Measurements from ENCODE around the gene COA7. TPM values are rescaled to one million over a fixed set of nuclear protein-coding genes. Genes with fewer than 3 reads are reported as not detected.
"Not testable (repeated sequence)": the region's sequence is repeated elsewhere in the genome, so short reads cannot be mapped to it uniquely, and the experiment has no call there.

Gene COA7
- total RNA-seq, 1 donor from 2014 or later: 16.5 TPM

DNA sequence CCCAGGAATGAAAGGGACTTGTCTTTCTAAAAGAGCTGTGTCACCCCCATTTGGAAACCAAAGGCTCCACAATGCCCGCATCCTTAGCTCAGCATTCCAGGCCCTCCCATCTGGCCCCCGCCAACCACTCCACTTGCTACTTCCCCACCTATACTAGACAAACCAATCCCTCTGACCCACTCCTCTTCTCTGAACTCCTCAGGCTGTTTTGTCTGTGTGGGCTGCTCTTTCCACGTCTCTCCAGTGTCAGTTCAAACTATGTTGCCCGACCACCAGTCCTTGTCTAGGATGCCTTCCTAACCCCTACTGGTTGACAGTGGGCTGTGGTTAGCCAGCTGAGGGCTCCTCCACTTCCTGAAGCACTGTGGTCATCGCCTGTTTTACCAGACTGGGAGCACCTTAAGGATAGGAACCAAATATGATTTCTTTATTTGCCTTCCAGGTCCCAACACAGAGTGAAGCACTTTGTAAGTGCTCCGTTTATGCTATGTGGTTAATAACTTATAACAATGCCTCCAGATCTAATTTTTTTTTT, 8.1 kb upstream of the COA7 start:
- DNase-seq (ENCODE audit: low read depth, low spot score): no peak

DNA sequence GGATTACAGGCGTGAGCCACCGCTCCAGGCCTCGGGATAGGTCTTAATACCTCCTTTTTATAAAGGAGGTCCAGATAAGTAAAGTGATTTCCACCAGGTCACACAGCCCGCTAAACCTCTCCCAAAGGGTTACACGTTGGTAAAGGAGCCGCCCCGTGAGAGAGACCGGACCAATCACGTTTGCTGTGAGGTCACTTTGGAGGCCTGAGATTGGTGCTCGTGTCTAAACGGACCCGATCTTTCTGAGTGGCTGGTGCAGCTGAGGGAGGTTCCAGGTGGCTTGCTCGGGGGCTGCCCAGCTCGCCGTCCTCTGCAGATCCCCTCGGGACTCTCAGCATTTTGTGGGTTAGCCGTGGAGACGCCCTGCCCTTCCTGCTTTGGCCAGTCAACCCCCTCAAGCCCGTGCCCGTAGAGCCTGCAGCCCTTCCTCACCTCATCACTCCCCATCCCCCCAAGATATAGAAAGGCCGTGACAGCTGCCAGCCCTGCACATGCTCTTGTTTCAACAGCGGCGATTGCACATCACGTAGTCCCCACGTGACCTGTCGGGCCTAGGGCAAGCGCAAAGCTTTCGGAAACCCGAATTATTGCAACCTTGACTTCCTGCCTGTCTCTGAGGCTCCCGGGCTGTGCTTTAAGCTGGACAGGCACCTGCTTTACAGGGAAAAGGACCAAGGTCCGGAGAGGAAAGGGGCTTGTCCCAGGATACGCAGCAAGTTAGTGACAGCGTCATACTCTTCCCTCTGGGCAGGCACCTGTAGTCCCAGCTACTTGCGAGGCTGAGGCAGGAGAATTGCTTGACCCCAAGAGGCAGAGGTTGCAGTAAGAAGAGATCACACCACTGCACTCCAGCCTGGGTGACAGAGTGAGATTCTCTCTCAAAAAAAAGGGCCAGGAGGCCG, 5.0 kb upstream of the COA7 start:
- DNase-seq (ENCODE audit: low read depth, low spot score): peak; percentile 66

DNA sequence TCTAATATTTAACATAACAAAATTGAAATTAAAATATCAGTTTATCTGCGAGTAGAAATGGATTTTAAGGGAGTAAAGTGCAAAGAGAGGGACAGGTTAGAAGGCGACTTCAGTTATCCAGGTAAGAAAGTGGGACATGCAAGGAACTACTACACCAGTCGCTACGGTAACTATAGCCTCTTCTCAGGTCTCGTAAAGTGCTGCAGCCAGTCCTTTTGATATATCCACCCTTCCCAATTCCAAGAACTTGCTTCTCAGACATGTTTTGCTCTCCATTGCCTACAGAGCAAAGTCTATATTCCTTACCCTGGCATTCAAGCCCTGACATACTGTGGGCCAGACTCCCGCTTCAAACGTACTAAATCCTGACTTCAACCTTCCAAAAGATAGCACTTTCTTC, 2.5 kb downstream of the COA7 start:
- DNase-seq (ENCODE audit: low read depth, low spot score): no peak

DNA sequence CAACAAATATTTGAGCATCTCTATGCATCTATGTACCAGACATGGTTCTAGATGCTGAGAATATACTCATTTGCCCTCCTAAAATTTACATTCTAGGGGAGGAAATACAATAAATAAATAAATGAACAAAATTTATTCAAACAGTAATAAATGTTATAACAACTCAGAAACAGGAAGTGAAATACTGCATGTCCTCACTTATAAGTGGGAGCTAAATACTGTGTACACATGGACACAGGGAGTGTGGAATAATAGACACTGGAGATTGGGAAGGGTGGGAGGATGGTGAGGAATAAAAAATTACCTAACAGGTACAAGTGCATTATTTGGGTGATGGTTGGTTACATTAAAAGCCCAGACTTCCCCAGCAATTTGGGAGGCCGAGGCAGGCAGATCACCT, 4.3 kb downstream of the COA7 start:
- no peak for DNase-seq (ENCODE audit: low read depth, low spot score)

DNA sequence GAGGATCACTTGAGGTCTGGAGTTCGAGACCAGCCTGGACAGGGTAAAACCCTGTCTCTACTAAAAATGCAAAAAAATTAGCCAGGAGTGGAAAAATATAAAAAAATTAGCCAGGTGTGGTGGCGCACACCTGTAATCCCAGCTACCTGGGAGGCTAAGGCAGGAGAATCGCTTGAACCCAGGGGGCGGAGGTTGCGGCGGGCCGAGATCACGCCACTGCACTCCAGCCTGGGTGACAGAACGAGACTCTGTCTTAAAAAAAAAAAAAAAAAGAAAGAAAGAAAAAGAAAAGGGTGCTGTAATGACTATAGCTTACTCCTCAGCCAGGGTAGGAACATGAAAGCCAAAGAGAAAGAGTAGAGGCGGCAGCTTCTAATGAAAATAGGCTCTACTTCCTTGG, 4.8 kb downstream of the COA7 start:
- DNase-seq (ENCODE audit: low read depth, low spot score): not testable (repeated sequence)

DNA sequence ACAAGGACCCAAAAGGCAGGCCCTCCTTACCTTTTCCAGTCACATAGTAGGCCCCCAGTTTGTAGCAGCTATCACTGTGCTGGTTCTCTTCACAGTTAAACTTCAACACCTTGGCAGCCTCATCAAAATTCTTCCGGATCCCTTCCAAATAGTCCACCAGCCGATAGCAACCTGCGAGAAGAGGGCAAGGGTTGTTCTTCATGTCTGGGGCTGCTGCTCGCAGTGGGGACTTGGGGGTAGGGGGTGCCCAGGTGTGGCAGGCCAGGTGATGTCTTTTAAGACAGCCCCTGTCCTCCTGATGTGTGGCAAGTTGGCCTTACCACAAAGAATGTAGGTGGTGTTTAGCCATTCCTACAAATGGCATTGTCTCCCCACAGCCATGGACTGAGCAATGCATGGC, 5.5 kb downstream of the COA7 start:
- no peak for DNase-seq (ENCODE audit: low read depth, low spot score)

DNA sequence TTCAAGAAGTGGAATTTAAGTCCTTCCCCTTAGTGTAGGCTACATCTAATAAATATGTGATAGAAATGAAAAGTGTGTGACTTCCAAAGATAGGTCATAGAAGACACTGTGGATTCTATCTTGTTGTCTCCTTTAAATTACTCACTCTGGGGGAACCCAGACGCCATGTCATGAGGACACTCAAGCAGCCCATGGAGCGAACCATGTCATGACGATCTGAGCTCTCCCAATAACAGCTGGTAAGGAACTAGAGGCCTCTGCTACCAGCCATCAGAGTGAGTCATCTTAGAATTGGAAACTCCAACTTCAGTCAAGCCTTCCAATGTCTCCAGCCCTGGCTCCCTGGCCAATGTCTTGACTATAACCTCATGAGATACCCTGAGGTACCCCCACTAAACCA, 6.3 kb downstream of the COA7 start:
- no peak for DNase-seq (ENCODE audit: low read depth, low spot score)

DNA sequence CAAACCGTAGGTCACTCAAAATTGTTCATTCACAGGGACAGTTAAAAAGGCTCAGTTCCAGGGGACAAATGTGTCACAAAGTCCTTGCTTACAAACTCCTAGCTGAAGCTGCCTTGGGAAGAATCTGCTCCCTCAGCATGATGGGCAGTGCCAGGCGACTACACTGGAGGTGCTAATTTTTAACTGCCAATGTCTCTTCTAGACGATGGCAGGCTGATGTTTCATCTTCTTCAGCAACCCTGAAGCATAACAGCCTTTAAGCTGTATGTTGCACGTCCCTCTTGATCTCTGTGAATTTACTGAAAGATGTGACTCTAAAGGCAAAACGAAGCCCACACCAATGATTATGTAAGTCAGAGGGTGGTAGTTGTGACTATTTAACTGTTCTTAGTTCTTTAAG, 11.3 kb downstream of the COA7 start:
- no peak for DNase-seq (ENCODE audit: low read depth, low spot score)

DNA sequence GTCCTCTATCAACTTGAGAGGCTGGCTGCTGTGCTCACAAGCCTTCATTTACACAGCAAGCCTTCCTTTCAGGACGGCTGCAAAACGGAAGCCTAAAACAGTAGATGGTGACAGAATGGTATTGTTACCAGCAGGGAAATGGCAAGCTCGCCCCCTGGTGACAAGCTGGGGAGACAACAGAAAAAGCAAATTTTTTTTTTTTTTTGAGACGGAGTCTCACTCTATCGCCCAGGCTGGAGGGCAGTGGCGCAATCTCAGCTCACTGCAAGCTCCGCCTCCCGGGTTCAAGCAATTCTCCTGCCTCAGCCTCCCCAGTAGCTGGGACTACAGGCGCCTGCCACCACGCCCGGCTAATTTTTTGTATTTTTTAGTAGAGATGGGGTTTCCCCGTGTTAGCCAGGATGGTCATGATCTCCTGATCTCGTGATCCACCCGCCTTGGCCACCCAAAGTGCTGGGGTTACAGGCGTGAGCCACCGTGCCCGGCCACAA, 11.8 kb downstream of the COA7 start:
- not testable (repeated sequence) for DNase-seq (ENCODE audit: low read depth, low spot score)

DNA sequence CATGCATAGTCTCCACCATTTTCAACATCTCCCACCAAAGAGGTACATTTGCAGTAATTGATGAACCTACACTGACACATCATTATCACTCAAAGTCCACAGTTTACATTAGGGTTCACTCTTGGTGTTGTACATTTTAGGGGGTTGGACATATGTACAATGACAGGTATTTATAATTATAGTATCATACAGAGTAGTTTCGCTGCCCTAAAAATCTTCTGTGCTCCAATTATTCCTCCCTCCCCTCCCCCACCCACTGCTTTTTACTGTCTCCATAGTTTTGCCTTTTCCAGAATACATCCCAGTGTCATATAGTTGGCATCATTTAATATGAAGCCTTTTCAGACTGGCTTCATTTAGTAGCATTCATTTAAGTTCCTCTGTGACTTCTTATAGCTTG, 13.6 kb downstream of the COA7 start:
- no peak for DNase-seq (ENCODE audit: low read depth, low spot score)

DNA sequence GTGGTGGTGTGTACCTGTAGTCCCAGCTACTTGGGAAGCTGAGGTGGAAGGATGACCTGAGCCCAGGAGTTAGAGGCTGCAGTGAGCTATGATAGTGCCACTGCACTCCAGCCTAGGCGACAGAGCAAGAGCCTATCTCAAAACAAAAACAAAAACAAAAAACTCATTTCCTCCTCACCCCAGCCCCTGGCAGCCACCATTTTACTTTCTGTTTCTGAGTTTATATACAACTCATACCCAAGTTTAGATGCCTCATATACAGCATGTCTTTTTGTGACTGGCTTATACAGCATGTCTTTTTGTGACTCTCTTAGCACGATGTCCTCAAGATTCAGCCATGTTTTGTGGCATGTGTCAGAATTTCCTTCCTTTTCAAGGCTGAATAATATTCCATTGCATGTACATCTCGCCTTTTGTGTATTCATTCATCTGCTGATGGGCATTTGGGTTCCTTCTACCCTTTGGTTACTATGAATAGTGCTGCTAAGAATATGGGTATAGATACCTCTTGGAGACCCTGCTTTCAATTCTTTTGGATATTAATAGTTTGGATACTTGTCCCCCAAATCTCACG, 14.7 kb downstream of the COA7 start:
- no peak for DNase-seq (ENCODE audit: low read depth, low spot score)

DNA sequence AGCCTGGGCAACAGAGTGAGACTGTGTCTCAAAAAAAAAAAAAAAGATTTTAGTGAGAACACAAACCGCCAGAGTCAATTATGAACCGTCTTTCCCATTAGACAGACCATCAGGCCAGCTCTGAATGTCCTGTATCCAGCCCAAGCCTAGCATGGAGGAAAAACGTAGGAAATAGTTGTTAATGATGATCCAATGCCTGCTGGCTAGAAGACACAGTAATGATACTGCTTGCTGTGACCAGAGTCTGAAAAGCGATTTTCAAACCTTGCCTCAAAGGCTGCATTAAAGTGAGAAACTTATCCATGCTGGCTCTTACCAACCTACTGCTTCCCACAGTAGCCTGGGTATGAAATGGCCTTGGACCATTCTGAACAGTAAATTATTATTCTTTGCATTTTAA, 17.0 kb downstream of the COA7 start:
- DNase-seq (ENCODE audit: low read depth, low spot score): no peak

DNA sequence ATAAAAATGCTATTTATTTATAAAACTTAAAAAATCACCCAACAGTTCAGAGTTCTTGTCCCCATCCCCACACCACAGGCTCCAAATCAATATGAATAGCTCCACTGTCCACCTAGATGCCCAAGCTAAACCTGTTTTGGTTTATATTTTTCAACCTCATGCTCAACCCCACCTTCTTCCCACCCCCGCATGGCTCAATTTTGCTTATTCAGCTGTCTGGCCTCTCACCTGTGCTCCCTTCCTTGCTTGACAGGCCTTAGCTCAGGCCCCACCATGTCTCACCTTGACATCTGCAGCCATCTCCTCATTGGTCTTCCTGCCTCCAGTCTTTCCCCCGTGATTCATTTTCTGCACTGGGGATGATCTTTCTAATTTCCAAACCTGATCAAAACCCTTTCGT, 17.8 kb downstream of the COA7 start:
- no peak for DNase-seq (ENCODE audit: low read depth, low spot score)

DNA sequence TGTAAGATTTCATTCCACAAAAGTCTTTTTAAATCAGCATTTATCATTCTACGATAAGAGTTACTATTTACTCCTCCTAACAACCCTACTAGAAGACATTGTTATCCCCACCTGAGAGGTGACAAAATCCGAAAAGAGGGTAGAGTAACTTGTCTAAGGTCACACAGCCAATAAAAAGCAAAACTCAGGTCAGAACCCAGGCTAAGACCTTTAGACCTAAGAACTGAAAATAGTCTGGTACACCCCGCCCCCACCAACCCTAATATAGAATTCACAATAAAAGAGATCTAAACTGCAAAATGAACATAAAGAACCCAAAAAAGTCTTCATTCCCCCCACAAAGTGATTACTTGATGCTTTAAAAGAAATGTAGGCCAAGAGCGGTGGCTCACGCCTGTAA, 18.6 kb downstream of the COA7 start:
- DNase-seq (ENCODE audit: low read depth, low spot score): no peak

DNA sequence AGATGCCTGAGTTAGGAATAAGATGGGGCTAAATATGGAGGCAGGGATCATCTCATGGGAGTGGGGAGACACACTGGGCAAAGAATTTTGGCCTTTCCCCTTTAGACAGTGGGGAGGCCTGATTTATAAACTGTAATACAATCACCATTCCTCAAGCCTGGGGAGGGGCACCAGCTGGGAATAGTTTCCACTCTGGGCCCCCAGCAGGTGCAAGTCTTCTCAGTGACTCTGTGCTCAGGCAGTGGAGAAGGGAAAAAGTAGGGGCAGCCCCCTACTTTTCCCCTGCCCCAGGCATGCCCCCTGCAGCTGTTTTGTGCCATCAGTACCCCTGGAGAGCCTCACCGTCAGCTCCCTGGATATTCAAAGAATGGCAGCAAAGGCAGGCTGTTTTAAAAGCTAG, 19.1 kb downstream of the COA7 start:
- DNase-seq (ENCODE audit: low read depth, low spot score): no peak

DNA sequence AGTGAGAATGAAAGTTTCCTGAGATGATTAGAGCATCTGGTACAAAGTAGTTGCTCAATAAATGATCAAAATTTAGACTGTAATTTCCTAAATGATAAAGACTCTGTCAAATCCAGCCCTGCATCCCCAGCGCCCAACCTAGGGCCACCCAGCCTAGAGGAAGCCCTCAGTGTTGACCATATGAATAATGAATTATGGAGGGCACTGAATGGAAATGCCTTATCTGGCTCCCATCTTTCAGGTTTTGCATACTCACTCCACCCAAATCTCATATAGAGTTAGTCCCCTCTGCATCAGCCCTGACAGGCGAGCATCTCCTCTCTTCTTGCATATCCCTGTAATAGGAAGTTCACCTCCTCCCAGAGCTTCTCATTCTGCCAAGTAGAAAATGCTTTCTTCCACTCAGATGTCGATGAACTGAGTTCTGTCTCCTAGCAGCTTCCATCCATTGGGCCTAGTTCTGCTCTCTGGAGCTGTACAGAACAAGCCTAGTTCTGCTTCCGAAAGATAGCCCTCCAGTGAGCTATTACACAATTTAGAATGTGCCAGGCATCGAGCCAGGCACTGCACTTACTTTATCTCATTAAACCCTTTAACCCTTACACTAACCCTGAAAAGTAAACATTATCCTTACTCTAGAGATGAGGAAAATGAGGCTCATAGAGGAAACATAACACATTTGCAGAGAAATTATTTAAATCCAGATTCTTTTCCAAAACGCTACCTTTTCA, 20.9 kb downstream of the COA7 start:
- DNase-seq (ENCODE audit: low read depth, low spot score): no peak

DNA sequence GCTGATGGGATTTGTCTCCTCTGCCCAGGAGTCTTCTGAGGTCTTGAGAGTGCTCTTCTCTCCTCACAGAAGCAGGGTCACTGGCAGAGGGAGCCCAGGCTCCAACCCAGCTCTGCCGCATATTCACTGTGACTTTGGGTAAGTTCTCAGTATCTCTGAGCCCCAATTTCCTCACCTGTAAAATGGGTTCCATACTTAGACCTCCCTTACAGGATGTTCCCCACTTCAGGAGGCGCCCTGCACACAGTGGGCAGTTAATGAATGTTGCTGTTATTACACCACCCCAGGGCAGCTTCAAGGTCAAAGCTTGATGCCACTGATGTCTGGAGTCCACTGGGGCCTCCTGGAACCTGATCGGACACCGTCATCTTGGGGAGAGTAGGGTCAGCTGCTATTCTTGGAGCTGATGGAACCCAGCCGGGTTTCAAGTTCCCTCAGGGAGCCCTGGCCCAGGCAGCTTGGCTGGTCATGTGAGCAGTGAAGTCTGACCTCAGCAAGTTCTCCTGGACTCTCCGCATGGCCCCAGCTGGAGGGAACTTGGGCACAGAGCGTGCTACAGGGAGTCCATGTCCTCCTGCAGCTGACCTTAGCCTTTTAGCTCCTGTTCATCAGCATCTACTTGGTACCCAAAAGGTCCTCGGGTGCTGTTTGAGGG, 21.8 kb downstream of the COA7 start:
- DNase-seq (ENCODE audit: low read depth, low spot score): no peak

DNA sequence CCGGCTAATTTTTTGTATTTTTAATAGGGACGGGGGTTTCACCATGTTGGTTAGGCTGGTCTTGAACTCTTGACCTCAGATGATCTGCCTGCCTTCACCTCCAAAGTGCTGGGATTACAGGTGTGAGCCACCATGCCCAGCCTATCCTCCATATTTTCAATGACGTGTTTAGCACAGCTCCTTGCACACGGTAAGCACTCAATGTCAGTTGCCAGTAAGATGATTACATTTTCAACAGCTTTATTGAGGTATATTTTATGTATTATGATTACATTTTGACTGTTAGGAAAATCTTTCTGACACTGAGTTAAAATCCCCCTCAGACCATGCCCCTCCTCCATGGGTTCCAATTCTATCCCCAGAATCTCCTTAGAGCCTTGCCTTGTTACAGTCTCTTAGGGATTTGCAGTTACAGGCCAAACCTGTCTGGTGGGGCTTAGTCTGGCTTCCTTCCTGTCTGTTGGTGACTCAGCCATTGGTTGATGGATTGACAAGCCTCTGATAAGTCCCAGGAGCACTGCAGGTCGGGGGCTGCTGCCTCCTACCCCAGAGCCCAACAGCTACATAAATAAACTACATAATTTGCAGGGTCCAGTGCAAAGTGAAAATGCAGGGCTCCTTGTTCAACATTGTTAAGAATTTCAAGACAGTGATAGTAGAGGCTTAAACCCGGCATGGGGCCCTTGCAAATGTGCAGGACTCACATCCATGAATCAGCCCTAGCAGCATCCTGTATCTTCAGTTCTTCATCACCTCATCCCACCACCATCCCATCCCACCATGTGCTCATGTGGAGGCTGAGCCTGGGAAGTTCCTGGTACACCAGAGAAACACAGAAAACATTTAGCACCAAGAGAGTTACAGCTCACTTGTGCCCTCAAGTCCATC, 23.4 kb downstream of the COA7 start:
- no peak for DNase-seq (ENCODE audit: low read depth, low spot score)

DNA sequence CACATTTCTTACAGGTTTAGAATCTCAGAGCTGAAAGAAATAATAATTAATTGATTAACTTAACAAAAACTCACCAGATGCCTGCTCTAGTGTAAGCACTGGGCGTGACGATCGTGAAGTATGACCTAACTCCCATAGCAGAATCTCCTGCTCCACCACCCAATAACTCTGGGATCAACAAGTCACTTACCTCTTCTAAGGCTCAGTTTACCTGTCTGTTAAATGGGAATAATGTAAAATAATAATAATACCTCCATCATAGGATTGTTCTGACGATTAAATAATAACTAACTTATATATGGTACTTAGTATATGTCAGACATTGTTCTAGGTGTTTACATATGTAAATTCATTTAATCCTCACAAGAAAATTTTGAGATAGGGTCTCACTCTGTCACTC, 24.6 kb downstream of the COA7 start:
- DNase-seq (ENCODE audit: low read depth, low spot score): no peak

DNA sequence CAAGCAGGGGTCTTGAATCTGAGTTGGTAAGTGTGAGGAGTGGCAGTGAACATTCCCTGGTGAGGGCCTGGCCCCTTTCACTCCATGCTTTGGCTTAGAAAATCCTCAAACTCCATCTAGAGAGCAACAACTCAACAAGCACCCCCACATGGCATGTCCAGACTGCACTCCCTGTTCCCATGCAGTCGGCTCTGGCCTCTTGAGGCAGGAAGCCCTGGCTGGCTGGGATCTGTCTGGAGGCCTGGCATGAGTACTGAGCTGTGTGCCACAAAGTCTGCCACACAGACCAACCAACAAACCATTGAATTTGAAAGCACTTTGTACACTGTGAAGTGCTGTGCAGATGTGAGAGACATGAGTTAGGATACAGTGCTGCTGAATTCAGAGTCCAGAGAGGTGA, 25.2 kb downstream of the COA7 start:
- no peak for DNase-seq (ENCODE audit: low read depth, low spot score)

DNA sequence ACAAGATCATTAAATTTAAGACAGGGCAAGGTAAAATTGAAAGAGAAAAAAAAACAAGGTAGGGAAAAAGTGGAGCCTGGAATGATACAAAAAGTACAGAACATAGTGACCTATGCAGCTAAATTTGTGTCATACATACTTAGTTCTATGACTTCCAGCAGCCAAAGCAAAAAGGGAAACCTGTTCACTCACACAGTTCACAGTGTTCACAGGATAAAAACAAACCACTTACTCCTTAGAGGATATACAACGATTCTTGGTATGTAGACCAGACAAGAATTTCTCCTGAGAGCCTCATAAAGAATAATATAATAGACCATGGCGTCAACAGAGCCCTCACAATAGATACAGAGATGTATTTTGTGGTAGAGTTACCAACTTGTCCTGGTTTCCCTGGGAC, 27.5 kb downstream of the COA7 start:
- no peak for DNase-seq (ENCODE audit: low read depth, low spot score)
